Measurements from ENCODE around the gene EMC9.

DNA sequence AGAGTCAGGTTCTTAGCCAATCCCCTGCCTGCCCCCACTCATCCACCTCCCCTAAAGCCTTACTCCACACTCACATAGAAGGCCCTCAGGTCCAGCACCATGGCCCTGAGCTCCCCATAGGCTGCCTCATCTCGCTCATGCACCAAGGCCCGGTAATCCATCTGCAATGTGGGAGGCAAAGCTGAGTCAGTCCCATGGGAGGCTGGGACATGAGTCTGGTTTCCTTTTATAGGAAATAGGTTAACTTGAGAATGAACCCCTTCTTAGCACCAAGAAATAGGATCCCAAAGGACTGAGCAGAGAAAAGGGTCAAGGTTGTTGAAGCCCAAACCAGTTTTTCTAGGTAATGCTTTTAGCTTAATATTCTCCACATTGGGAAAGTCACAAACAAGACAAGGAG lies 2.1 kb upstream of the EMC9 start:
- TF ChIP-seq, protein P1, sequence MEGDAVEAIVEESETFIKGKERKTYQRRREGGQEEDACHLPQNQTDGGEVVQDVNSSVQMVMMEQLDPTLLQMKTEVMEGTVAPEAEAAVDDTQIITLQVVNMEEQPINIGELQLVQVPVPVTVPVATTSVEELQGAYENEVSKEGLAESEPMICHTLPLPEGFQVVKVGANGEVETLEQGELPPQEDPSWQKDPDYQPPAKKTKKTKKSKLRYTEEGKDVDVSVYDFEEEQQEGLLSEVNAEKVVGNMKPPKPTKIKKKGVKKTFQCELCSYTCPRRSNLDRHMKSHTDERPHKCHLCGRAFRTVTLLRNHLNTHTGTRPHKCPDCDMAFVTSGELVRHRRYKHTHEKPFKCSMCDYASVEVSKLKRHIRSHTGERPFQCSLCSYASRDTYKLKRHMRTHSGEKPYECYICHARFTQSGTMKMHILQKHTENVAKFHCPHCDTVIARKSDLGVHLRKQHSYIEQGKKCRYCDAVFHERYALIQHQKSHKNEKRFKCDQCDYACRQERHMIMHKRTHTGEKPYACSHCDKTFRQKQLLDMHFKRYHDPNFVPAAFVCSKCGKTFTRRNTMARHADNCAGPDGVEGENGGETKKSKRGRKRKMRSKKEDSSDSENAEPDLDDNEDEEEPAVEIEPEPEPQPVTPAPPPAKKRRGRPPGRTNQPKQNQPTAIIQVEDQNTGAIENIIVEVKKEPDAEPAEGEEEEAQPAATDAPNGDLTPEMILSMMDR (IDR thresholded peaks at IDR 0.05 in 4 of 5, conservative IDR thresholded peaks at IDR 0.05 in 1 of 5): no peak
- no peak for TF ChIP-seq POLR2A (IDR thresholded peaks at IDR 0.05)
